Measurements from ENCODE around the gene MGRN1. TPM values are rescaled to one million over a fixed set of nuclear protein-coding genes. Genes with fewer than 3 reads are reported as not detected.

The MGRN1 gene
- polyA plus RNA-seq, 3 donors = 3.7 to 48.2 (median 4.7) TPM

DNA sequence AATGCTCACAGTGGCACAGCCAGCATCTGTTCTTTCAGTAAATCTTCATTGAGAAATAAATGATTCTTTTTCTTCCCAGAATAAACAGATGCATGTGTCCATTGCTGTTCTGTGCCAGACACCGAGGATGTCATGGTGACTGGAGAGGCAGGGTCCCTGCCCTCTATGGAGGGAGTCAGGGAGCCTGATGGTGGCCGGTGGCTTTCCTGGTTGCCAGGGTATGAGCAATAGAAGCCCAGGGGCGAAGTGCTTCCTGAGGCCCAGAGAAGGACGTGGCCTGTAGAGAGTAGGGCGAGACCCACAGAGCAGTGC, 38.8 kb downstream of the MGRN1 start:
- Mint-ChIP-seq H3K9me3 (no peaks in the 10 kb centered on the region), H3K27me3 (ENCODE audit: low read depth in 3 of 3) (no peaks in the 10 kb centered on the region), H3K27ac (peak overlapping the region; percentile 93 to 99 (median 98)), H3K4me3 (peak overlapping the region; percentile 73 to 89), H3K4me1 (peaks cover 56% of the 10 kb centered on the region), H3K36me3 (peaks cover 25 to 33% of the 10 kb centered on the region in 2 donors)
- DNase-seq = no peak
- peak overlapping the region; percentile 58 for H3K4me2 ChIP-seq (replicated peaks; ENCODE audit: extremely low read depth, low read length, poor library complexity, severe bottlenecking)
- peak overlapping the region; percentile 64 for H3K9ac ChIP-seq (ENCODE audit: insufficient read depth, low read length, poor library complexity, severe bottlenecking)
- 7% methylated on average over 5 of the region's 5 CpGs for WGBS (ENCODE audit: insufficient coverage)
- peaks cover 43 to 55% of the 10 kb centered on the region in 2 donors for H3K4me1 ChIP-seq (ENCODE audit: control insufficient read depth in 1 of 2, insufficient read depth in 2 of 2, low read length in 2 of 2)
- intact Hi-C loops (cut with micrococcal nuclease) = loop anchor here (5.0 kb wide), 1 partner anchor 36 kb away; no protein-coding TSS in a partner anchor
- peak overlapping the region; percentile 49 for H2AFZ ChIP-seq (ENCODE audit: insufficient read depth, low read depth, low read length, poor library complexity, severe bottlenecking)
- H3K36me3 ChIP-seq (replicated peaks in 1 of 2; ENCODE audit: control insufficient read depth in 1 of 2, insufficient read depth in 2 of 2, low read length in 2 of 2) = peaks cover 42 to 47% of the 10 kb centered on the region in 2 donors
- peaks cover 27% of the 10 kb centered on the region for H4K20me1 ChIP-seq (ENCODE audit: insufficient read depth, low read length)
- H3K4me3 ChIP-seq (replicated peaks in 1 of 3; ENCODE audit: low read depth in 2 of 3, low read length in 3 of 3) = peak overlapping the region in 1 of 3 experiments; percentile 48
- peak overlapping the region; percentile 88 to 93 for H3K27ac ChIP-seq (ENCODE audit: low read depth in 1 of 2, low read length in 2 of 2)
- H3K27me3 ChIP-seq (ENCODE audit: control insufficient read depth in 2 of 2, insufficient read depth in 2 of 2, low read length in 2 of 2) = no peaks in the 10 kb centered on the region
- no peaks in the 10 kb centered on the region for H3K9me3 ChIP-seq (replicated peaks in 1 of 2; ENCODE audit: control insufficient read depth in 1 of 2, insufficient read depth in 1 of 2, low read length in 2 of 2)
- H3K79me2 ChIP-seq (ENCODE audit: insufficient read depth, low read length) = peaks cover 34% of the 10 kb centered on the region
- TF ChIP-seq, protein P1, sequence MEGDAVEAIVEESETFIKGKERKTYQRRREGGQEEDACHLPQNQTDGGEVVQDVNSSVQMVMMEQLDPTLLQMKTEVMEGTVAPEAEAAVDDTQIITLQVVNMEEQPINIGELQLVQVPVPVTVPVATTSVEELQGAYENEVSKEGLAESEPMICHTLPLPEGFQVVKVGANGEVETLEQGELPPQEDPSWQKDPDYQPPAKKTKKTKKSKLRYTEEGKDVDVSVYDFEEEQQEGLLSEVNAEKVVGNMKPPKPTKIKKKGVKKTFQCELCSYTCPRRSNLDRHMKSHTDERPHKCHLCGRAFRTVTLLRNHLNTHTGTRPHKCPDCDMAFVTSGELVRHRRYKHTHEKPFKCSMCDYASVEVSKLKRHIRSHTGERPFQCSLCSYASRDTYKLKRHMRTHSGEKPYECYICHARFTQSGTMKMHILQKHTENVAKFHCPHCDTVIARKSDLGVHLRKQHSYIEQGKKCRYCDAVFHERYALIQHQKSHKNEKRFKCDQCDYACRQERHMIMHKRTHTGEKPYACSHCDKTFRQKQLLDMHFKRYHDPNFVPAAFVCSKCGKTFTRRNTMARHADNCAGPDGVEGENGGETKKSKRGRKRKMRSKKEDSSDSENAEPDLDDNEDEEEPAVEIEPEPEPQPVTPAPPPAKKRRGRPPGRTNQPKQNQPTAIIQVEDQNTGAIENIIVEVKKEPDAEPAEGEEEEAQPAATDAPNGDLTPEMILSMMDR (IDR thresholded peaks at IDR 0.05) = no peak

DNA sequence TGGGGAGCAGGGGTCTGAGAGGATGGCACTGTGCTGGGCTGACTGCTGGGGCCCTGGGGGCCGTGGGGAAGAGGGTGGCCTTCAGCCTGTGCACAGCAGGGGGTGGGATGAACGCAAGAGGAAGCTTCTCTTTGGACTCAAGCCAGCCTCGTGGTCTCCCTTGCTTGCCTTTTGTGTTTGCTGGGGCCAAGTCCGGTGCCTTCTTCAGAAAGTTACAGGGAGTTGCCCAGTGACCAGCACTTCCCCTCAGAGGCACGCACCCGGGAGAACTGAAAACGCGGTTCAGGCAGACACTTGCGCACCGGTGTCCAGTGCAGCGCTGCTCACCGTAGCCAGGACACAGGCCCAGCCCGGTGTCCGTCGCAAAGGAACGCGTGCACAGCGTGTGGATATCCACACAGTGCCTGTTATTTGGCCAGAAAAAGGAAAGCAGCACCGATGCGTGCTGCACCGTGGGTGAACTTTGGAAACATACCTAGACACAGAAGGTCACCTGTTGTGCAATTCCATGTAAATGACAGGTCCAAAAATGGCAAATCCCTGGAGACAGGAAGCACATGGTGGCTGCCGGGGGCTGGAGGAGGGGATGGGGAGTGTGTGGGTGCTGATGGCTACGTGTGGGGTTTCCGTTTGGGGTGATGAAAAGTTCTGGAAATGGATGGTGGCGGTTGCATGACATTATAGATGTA, 39.3 kb downstream of the MGRN1 start:
- TF ChIP-seq, protein P1 (IDR thresholded peaks at IDR 0.05) = peak; percentile 22
- Histone ChIP-seq H2AFZ (ENCODE audit: insufficient read depth, low read depth, low read length, poor library complexity, severe bottlenecking) (peak overlapping the region; percentile 49), H3K4me3 (replicated peaks in 1 of 3; ENCODE audit: low read depth in 2 of 3, low read length in 3 of 3) (peak overlapping the region in 1 of 3 experiments; percentile 48), H3K79me2 (ENCODE audit: insufficient read depth, low read length) (peaks cover 34% of the 10 kb centered on the region), H3K27ac (ENCODE audit: low read depth in 1 of 2, low read length in 2 of 2) (peak overlapping the region; percentile 88 to 93), H3K27me3 (ENCODE audit: control insufficient read depth in 2 of 2, insufficient read depth in 2 of 2, low read length in 2 of 2) (no peaks in the 10 kb centered on the region), H3K4me2 (replicated peaks; ENCODE audit: extremely low read depth, low read length, poor library complexity, severe bottlenecking) (peak overlapping the region; percentile 58), H3K4me1 (ENCODE audit: control insufficient read depth in 1 of 2, insufficient read depth in 2 of 2, low read length in 2 of 2) (peaks cover 43 to 55% of the 10 kb centered on the region in 2 donors), H3K36me3 (replicated peaks in 1 of 2; ENCODE audit: control insufficient read depth in 1 of 2, insufficient read depth in 2 of 2, low read length in 2 of 2) (peaks cover 43 to 47% of the 10 kb centered on the region in 2 donors), H4K20me1 (ENCODE audit: insufficient read depth, low read length) (peaks cover 27% of the 10 kb centered on the region), H3K9me3 (replicated peaks in 1 of 2; ENCODE audit: control insufficient read depth in 1 of 2, insufficient read depth in 1 of 2, low read length in 2 of 2) (no peaks in the 10 kb centered on the region), H3K9ac (ENCODE audit: insufficient read depth, low read length, poor library complexity, severe bottlenecking) (peak overlapping the region; percentile 64)
- peak overlapping the region; percentile 73 to 89 for H3K4me3 Mint-ChIP-seq
- H3K4me1 Mint-ChIP-seq = peaks cover 56% of the 10 kb centered on the region
- H3K27me3 Mint-ChIP-seq (ENCODE audit: low read depth in 3 of 3) = no peaks in the 10 kb centered on the region
- peak overlapping the region; percentile 93 to 99 (median 98) for H3K27ac Mint-ChIP-seq
- WGBS (ENCODE audit: insufficient coverage) = 2% methylated on average over 24 of the region's 25 CpGs
- intact Hi-C loops (cut with micrococcal nuclease) = loop anchor here (2.0 to 5.0 kb wide), 2 partner anchors 17 to 37 kb away; no protein-coding TSS in a partner anchor
- peaks cover 20 to 28% of the 10 kb centered on the region in 2 donors for H3K36me3 Mint-ChIP-seq
- H3K9me3 Mint-ChIP-seq = no peaks in the 10 kb centered on the region
- DNase-seq = peak; percentile 93 to 98 (median 94)

Data from CD14-positive monocyte (primary cell).